ENCODE data around the gene ZBTB16.

Gene ZBTB16

DNA sequence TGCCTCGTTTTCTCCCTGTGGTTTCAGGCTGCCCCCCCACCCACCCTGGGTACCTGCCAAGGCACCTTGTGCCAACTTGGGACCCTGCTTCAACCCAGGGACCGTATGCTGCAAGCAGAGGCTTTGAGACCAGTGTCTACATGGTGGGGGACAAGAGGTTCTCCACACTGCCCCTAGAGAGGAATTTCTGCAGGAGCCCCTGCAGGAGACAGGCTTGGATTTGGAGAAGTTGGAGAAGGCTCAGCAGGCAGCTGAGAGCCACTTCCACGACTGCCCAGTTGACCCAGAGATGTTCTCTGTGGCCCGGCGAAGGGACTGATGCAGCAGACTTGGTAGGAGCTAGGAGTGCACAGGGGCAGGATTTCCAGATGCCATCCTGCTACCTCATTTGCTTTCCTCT lies 216.6 kb downstream of the ZBTB16 start:
- no peak for DNase-seq (ENCODE audit: low spot score)
- TF ChIP-seq, protein P1, sequence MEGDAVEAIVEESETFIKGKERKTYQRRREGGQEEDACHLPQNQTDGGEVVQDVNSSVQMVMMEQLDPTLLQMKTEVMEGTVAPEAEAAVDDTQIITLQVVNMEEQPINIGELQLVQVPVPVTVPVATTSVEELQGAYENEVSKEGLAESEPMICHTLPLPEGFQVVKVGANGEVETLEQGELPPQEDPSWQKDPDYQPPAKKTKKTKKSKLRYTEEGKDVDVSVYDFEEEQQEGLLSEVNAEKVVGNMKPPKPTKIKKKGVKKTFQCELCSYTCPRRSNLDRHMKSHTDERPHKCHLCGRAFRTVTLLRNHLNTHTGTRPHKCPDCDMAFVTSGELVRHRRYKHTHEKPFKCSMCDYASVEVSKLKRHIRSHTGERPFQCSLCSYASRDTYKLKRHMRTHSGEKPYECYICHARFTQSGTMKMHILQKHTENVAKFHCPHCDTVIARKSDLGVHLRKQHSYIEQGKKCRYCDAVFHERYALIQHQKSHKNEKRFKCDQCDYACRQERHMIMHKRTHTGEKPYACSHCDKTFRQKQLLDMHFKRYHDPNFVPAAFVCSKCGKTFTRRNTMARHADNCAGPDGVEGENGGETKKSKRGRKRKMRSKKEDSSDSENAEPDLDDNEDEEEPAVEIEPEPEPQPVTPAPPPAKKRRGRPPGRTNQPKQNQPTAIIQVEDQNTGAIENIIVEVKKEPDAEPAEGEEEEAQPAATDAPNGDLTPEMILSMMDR (IDR thresholded peaks at IDR 0.05; ENCODE audit: extremely low read depth, missing control alignments) = no peak

DNA sequence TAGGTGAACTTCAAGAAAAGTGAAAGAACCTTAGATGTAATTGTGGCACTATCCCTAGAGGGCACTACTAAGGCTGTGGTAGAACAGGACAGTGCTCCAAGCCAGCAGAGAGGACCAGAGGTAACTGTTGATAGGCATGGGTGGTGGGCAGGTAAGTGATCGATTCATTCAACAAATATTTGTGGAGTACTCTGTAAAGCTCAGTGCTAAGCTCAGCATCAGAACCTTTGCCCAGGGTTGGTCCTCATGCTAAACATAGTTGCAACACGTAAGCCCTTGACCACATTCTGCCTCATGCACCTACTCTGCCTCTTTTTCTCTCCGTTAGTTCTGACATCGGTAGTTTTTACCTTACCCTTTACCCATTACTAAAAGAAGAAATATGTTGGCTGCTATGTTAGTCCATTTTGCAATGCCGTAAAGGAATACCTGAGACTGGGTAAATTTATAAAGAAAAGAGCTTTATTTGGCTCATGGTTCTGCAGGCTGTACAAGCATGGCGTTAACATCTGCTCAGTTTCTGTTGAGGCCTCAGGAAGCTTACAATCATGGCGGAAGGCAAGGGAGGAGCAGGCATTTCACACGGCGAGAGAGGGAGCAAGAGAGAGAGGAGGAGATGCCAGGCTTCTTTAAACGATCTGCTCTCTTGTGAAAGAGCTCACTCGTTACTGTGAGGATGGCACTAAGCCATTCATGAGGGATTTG lies 218.3 kb downstream of the ZBTB16 start:
- no peak for DNase-seq (ENCODE audit: low spot score)
- TF ChIP-seq, protein P1 (IDR thresholded peaks at IDR 0.05; ENCODE audit: extremely low read depth, missing control alignments) = no peak

DNA sequence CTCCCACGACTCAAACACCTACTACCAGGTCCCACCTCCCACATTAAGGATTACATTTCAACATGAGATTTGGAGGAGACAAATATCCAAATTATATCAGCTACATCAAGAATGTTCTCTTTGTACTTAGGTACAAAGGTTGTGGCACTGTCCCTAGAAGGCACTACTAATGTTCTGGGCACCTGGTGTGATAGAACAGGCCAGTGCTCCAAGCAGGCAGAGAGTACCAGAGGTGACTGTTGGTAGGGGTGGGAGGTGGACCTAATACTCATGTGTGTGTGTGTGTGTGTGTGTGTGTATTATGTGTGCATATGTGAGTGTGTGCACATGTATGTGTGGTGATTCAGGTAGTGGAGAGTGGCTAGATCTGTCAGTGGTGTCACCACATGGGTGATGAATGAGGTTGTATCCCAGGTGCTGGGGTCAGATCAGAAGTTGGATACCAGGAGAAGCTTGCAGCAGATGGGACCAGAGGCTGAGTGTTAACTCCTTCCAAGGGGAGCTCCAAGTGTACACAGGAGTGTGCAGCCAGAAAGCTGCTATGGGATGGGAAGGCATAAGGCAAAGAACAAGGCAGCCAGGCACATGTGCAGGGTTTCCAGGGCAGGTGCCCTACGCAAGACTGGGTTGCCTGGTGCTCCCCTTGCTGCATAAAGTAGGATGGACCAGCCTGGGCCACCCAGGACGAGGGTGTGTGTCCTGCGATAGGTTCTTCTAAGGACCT lies 219.0 kb downstream of the ZBTB16 start:
- no peak for DNase-seq (ENCODE audit: low spot score)

DNA sequence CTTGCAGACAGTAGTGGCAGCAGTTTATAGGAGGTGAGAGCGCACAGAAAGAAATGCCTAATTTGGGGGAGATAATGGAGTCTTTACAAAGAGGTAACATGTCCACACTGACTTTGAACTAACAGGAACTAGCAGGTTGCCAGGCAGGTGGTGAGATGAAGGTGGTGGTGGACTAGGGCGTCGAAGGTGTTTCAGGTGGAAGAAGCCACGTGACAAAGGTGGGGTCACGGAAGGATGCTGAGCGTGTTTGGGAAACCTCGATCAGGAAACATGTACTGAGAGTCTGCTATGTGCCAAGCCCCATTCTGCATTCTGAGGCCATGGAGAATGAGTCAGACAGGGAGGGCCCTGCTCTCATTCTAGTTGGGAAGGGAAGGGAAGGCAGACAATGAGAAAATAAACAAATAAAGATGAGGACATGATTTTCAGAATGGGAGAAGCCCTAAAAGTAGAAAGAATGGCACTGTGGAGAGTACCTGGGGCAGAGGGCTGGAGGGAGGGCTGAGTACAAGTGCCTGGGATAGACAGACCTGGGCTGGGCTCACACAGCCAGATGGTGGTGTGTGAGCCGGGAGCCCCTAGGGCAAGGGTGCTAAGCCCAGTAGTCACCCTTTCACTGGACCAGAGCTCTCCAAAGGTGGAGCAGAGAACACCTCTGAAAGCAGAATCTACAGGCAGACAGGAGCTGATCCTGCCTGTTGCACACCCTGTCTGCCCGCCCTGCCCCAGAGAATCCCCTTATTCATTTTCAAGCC lies 220.5 kb downstream of the ZBTB16 start:
- no peak for DNase-seq (ENCODE audit: low spot score)
- TF ChIP-seq, protein P1 (IDR thresholded peaks at IDR 0.05; ENCODE audit: extremely low read depth, missing control alignments) = no peak

More for the DNA sequence above, 219.0 kb downstream of the ZBTB16 start:
- TF ChIP-seq, protein P1 (IDR thresholded peaks at IDR 0.05; ENCODE audit: extremely low read depth, missing control alignments) = no peak

DNA sequence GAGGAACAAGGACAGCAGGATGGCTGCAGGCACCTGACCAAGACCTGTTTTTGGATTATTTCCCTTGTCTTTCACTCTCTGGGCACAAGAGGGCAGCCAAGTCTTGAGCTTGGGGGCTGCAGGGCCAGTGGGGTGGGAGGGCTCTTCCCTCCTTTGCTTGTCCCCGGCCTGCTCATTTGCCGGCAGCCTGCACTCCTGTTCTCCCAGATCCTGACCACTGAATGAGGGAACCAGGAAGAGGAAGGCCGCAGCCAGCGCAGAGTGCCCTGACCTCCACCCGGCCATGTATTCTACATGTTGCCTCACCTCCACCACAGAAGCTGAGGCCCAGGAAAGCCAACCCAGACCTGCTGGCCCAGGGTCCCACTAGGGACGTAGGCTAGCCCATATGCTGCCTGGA lies 221.2 kb downstream of the ZBTB16 start:
- DNase-seq (ENCODE audit: low spot score) = peak; percentile 23
- TF ChIP-seq, protein P1 (IDR thresholded peaks at IDR 0.05; ENCODE audit: extremely low read depth, missing control alignments) = no peak

DNA sequence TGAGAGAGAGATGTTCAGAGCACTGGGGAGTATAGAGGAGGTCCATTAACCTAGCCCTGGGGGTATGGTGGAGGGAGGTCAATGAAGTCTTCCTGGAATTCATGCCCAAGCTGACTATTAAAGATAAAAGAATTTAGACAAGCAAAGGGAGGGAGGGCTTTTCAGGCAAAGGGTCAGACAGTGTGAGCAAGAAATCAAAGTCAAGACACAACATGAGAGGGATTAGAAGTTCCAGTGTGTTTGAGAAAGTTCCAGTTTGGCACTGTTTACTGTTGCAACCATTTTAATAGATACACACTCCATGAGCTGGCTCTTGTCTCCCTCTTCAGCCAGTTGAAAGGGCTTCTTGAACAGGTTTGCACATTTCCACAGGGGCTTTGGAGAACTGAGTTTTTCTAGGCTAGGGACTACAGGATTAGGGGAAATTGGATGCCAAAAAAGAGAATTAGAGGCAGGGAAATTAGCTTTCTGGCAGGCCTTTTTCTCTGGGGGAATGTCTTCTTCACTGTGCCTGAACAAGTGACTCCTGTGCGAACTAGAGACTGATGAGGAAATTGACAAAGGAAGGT lies 222.0 kb downstream of the ZBTB16 start:
- TF ChIP-seq, protein P1 (IDR thresholded peaks at IDR 0.05; ENCODE audit: extremely low read depth, missing control alignments) = no peak
- DNase-seq (ENCODE audit: low spot score) = no peak
